ENCODE data around the gene PELI3. TPM values are rescaled to one million over a fixed set of nuclear protein-coding genes. Genes with fewer than 3 reads are reported as not detected.

Gene PELI3
- total RNA-seq, 1 donor from 2014 or later = 15.3 TPM

DNA sequence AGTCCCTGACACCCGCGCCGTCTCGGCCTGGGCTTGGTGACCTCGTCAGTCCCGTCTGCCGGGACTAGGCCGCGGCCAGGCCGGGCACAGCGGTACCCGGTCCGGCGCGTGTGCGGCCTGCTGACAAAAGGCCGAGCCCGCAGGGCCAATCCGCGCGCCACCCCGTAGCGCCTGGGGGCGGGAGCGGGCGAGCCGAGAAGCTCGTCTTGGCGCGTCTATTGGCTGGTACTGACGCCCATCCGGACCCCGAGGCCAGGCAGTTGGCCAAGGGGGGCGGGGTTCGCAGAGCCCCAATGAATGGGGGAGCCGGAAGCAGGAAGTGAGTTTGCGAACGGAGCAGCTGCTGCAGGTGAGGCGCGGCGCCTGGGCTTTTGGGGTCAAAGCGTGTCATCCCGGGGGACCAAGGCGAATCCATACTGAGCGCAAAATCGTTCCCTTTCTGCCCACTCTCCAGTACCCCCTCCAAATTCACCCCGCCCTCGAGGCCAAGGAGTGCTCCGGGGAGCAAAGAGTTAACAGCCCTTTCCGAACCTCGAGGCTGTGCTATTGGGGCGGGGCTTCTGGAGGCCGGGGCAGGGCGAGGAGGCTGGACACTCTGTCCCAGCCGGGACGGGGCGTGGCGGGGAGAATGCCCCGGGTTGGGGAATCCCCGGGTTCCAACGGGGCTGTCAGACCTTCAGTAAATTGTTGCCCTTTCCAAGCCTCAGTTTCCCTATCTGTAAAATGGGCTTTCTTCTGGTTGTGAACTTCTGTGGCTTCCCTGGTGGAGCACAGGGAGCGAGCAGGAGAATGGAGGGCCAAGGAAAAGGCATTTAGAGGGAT is 13.6 kb downstream of the PELI3 start, which contains the start of gene DPP3:
TSS of gene DPP3 (plus strand) at position 318 of the 822 bp plus-strand sequence. CDS start 1,767 bp downstream, outside the sequence.
- H3K36me3 Mint-ChIP-seq (ENCODE audit: low read depth) = peaks cover 4% of the 10 kb centered on the region
- no peaks in the 10 kb centered on the region for H3K27me3 Mint-ChIP-seq (ENCODE audit: insufficient read depth)
- H3K9me3 Mint-ChIP-seq = no peaks in the 10 kb centered on the region
- DNase-seq (ENCODE audit: low spot score) = peak; percentile 96
- peak within 1 kb of the TSS; percentile 89 for H3K4me3 Mint-ChIP-seq
- intact Hi-C loops (cut with micrococcal nuclease) = loop anchor here (1.0 to 2.0 kb wide), 8 partner anchors 14 to 478 kb away; partner anchors contain the start of genes ACTN3, BBS1, PC and PELI3
- H3K27ac Mint-ChIP-seq = peak within 1 kb of the TSS; percentile 82
- H3K4me1 Mint-ChIP-seq (ENCODE audit: low read depth) = peaks cover 44% of the 10 kb centered on the region

DNA sequence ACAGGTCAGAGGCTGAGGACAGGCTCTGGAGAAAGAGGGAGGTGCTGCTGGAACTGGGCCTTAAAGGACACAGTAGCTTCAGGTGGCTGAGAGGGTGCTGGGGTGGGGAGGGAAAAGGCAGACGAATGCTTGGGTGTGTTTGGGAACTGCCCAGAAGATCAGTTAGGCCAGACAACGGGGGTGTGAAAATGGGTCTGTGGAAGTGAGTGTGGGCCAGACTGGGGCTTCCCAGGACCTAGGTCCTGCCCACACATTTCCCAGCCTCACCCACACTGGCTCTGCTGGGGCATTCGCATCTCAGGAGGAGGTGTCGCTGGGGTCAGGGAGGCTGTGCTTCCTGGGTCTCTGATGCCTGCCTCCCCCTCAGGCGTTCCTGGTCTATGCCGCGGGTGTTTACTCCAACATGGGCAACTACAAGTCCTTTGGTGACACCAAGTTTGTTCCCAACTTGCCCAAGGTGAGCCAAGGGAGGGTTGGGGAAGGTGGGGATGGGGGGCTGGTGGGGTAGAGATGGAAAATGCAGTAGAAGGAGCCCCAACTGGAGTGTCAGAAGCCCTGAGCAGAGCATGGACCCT is 18.2 kb downstream of the PELI3 start:
- no peak overlapping the region for H3K4me3 Mint-ChIP-seq
- no peaks in the 10 kb centered on the region for H3K9me3 Mint-ChIP-seq
- no peaks in the 10 kb centered on the region for H3K27me3 Mint-ChIP-seq (ENCODE audit: insufficient read depth)
- H3K36me3 Mint-ChIP-seq (ENCODE audit: low read depth) = peaks cover 14% of the 10 kb centered on the region
- DNase-seq (ENCODE audit: low spot score) = no peak
- H3K4me1 Mint-ChIP-seq (ENCODE audit: low read depth) = peaks cover 18% of the 10 kb centered on the region
- no peak overlapping the region for H3K27ac Mint-ChIP-seq
- intact Hi-C loops (cut with micrococcal nuclease) = no loop called here

DNA sequence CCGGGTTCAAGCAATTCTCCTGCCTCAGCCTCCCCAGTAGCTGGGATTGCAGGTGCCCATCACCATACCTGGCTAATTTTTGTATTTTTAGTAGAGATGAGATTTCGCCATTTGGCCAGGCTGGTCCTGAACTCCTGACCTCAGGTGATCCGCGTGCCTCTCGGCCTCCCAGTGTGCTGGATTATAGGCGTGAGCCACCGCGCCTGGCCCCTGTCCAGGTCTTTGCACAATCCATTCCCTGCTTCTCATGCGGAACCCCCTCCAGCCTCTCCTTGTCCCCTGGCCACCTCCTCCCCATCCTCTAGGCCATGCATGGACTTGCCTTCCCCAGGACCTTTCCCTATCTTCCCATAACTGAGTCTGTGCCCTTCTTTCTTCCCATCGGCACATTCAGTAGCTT is 22.3 kb downstream of the PELI3 start:
- intact Hi-C loops (cut with micrococcal nuclease) = no loop called here
- H3K4me3 Mint-ChIP-seq = no peak overlapping the region
- H3K9me3 Mint-ChIP-seq = no peaks in the 10 kb centered on the region
- H3K4me1 Mint-ChIP-seq (ENCODE audit: low read depth) = peaks cover 5% of the 10 kb centered on the region
- no peaks in the 10 kb centered on the region for H3K27me3 Mint-ChIP-seq (ENCODE audit: insufficient read depth)
- H3K27ac Mint-ChIP-seq = no peak overlapping the region
- peaks cover 19% of the 10 kb centered on the region for H3K36me3 Mint-ChIP-seq (ENCODE audit: low read depth)
- no peak for DNase-seq (ENCODE audit: low spot score)

DNA sequence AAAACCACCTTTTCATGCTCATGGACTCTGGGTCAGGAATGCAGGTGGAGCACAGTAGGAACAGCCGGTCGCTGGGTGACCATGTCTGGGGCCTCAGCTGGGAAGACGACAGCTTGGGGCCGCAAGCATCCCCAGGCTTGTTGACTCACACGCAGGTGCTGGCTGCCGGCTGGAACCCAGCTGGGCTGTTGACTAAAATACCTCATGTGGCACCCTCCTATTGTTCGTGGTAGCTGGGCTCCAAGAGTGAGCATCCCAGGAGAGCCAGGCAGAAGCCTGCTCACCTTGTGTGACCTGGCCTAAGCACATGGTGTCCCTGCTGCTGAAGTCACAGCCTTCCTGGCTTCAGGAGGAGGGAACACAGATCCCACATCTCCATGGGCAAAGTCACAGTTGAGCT is 22.9 kb downstream of the PELI3 start:
- Mint-ChIP-seq H3K4me1 (ENCODE audit: low read depth) (peaks cover 4% of the 10 kb centered on the region), H3K36me3 (ENCODE audit: low read depth) (peaks cover 21% of the 10 kb centered on the region), H3K4me3 (no peak overlapping the region), H3K27ac (no peak overlapping the region), H3K9me3 (no peaks in the 10 kb centered on the region), H3K27me3 (ENCODE audit: insufficient read depth) (no peaks in the 10 kb centered on the region)
- intact Hi-C loops (cut with micrococcal nuclease) = no loop called here
- DNase-seq (ENCODE audit: low spot score) = no peak

DNA sequence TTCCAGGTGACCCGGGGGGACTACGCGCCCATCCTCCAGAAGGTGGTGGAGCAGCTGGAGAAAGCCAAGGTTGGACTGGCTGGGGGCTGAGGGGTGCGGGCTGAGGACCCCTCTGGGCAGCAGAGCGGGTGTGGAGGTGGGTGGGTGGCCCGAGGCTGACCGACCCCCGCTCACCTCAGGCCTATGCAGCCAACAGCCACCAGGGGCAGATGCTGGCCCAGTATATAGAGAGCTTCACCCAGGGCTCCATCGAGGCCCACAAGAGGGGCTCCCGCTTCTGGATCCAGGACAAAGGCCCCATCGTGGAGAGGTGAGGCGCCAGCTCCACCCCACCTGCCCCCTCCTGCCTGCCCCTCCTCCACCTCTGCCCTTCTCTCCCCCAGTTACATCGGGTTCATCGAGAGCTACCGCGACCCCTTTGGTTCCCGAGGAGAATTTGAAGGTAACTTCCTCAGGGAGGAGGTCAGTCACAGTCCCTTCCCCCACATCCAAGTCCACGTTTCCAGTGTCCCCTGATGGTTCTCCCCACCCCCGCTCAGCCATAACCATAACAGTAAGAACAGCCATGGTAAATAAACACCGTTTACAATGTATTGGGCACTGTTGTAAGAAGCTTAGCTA is 24.7 kb downstream of the PELI3 start:
- no peaks in the 10 kb centered on the region for H3K9me3 Mint-ChIP-seq
- peaks cover 22% of the 10 kb centered on the region for H3K36me3 Mint-ChIP-seq (ENCODE audit: low read depth)
- no peak for DNase-seq (ENCODE audit: low spot score)
- intact Hi-C loops (cut with micrococcal nuclease) = no loop called here
- no peak overlapping the region for H3K27ac Mint-ChIP-seq
- H3K4me1 Mint-ChIP-seq (ENCODE audit: low read depth) = no peaks in the 10 kb centered on the region
- H3K27me3 Mint-ChIP-seq (ENCODE audit: insufficient read depth) = no peaks in the 10 kb centered on the region
- no peak overlapping the region for H3K4me3 Mint-ChIP-seq

DNA sequence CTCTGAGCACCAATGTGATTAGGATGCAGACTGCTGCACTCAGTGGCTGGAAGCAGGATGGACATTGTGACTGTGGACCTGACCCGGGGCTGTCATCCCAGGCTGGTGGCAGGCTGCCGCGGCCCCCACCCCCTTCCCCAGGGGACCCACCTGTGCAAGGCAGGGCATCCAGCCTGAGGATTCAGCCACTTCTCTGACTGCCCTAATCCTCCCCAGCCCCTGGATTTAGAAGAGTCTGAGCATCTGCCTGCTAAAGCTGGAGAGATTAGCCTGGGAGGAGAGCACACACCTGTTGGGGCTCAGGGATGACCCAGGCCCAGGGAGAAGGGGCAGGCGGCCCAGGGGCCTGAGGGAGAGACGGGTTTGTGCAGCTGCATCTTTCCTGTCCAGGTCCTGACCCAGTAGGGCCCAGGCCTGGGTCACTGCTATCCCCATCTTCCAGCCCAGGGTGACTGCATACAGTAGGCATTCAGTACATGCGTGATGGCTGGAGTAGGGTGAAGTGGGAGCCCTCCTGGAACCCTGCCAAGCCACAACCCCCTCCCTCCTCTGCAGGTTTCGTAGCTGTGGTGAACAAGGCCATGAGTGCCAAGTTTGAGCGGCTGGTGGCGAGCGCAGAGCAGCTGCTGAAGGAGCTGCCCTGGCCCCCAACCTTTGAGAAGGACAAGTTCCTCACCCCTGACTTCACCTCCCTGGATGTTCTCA is 25.6 kb downstream of the PELI3 start:
- H3K36me3 Mint-ChIP-seq (ENCODE audit: low read depth) = peaks cover 24% of the 10 kb centered on the region
- no peaks in the 10 kb centered on the region for H3K9me3 Mint-ChIP-seq
- no peaks in the 10 kb centered on the region for H3K27me3 Mint-ChIP-seq (ENCODE audit: insufficient read depth)
- H3K4me1 Mint-ChIP-seq (ENCODE audit: low read depth) = no peaks in the 10 kb centered on the region
- intact Hi-C loops (cut with micrococcal nuclease) = no loop called here
- no peak overlapping the region for H3K4me3 Mint-ChIP-seq
- DNase-seq (ENCODE audit: low spot score) = no peak
- H3K27ac Mint-ChIP-seq = no peak overlapping the region

DNA sequence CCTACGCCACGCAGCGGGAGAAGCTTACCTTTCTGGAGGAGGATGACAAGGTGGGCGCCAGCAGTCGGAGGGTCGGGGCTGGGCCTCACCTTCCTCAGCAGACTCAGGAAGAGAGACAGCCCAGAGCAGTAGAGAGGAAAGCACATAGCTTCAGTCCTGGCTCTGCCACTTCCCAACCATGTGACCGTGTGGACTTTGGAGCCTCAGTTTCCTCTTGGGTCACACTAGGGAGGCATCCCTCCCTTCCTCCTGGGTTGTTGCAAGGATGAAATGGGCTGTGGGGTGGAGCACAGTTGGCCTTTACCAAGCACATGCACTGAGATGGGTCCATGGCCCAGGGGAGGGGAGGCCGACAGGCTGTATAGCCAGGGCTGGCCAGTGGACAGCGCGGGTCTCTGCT is 26.4 kb downstream of the PELI3 start:
- H3K9me3 Mint-ChIP-seq = no peaks in the 10 kb centered on the region
- no peak overlapping the region for H3K4me3 Mint-ChIP-seq
- H3K36me3 Mint-ChIP-seq (ENCODE audit: low read depth) = peaks cover 21% of the 10 kb centered on the region
- DNase-seq (ENCODE audit: low spot score) = no peak
- H3K4me1 Mint-ChIP-seq (ENCODE audit: low read depth) = no peaks in the 10 kb centered on the region
- no peak overlapping the region for H3K27ac Mint-ChIP-seq
- intact Hi-C loops (cut with micrococcal nuclease) = no loop called here
- no peaks in the 10 kb centered on the region for H3K27me3 Mint-ChIP-seq (ENCODE audit: insufficient read depth)

DNA sequence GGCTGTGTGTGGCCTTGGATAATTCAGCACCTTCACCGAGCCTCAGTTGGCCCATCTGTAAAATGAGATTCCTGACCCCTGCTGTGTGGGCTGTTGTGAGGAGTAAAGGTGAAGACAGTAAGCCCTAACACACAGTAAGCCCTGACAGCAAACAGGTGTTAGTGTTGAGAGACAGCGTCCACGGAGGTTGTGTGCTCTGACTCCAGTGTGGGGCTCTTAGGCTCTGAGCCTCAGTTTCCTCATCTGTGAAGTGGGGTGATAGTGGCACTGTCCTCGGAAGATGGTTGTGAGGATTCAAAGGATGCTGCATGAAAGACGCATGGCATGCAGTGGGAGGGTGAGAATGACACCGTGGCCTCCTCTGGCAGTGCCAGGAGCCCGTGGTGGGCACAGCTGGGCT is 27.8 kb downstream of the PELI3 start:
- intact Hi-C loops (cut with micrococcal nuclease) = no loop called here
- Mint-ChIP-seq H3K27me3 (ENCODE audit: insufficient read depth) (no peaks in the 10 kb centered on the region), H3K36me3 (ENCODE audit: low read depth) (peaks cover 21% of the 10 kb centered on the region), H3K27ac (no peak overlapping the region), H3K4me3 (no peak overlapping the region), H3K4me1 (ENCODE audit: low read depth) (no peaks in the 10 kb centered on the region), H3K9me3 (no peaks in the 10 kb centered on the region)
- DNase-seq (ENCODE audit: low spot score) = no peak

DNA sequence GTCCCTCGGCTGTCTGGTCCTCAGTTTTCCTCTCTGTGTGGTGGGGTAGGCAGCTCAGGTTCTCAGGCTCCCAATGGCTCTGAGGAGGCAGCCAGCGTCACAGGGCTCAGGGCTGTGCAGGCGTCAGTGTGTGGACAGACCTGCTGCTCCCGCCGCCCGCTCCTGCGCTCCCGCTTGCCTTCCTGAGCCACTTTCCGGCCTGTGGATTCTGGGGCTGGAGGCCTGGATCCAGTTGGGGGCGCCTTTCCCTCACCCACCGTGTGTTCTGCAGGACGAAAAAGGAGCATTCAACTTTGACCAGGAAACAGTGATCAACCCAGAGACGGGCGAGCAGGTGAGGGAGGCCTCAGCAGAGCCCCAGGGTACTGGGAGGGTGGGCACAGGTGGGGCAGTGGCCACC is 28.2 kb downstream of the PELI3 start:
- intact Hi-C loops (cut with micrococcal nuclease) = no loop called here
- H3K27me3 Mint-ChIP-seq (ENCODE audit: insufficient read depth) = no peaks in the 10 kb centered on the region
- DNase-seq (ENCODE audit: low spot score) = no peak
- H3K36me3 Mint-ChIP-seq (ENCODE audit: low read depth) = peaks cover 22% of the 10 kb centered on the region
- no peak overlapping the region for H3K4me3 Mint-ChIP-seq
- no peaks in the 10 kb centered on the region for H3K4me1 Mint-ChIP-seq (ENCODE audit: low read depth)
- H3K9me3 Mint-ChIP-seq = no peaks in the 10 kb centered on the region
- H3K27ac Mint-ChIP-seq = no peak overlapping the region

DNA sequence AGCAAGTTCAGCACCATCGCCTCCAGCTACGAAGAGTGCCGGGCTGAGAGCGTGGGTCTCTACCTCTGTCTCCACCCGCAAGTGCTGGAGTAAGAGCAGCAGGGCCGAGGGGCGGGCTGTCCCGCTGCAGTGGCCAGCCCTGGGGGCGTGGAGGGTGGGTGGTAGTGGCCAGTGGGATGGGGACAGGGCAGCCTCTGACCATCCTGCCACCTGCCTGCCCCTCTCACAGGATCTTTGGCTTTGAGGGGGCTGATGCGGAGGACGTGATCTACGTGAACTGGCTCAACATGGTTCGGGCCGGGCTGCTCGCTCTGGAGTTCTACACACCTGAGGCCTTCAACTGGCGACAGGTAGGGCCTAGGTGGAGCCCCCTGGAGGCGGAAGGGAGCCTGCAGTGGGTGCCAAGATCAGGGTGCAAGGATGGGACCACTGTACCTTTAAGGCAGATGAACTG is 28.7 kb downstream of the PELI3 start:
- H3K27ac Mint-ChIP-seq = no peak overlapping the region
- H3K4me1 Mint-ChIP-seq (ENCODE audit: low read depth) = no peaks in the 10 kb centered on the region
- H3K4me3 Mint-ChIP-seq = no peak overlapping the region
- no peak for DNase-seq (ENCODE audit: low spot score)
- peaks cover 21% of the 10 kb centered on the region for H3K36me3 Mint-ChIP-seq (ENCODE audit: low read depth)
- H3K9me3 Mint-ChIP-seq = no peaks in the 10 kb centered on the region
- intact Hi-C loops (cut with micrococcal nuclease) = no loop called here
- H3K27me3 Mint-ChIP-seq (ENCODE audit: insufficient read depth) = no peaks in the 10 kb centered on the region

DNA sequence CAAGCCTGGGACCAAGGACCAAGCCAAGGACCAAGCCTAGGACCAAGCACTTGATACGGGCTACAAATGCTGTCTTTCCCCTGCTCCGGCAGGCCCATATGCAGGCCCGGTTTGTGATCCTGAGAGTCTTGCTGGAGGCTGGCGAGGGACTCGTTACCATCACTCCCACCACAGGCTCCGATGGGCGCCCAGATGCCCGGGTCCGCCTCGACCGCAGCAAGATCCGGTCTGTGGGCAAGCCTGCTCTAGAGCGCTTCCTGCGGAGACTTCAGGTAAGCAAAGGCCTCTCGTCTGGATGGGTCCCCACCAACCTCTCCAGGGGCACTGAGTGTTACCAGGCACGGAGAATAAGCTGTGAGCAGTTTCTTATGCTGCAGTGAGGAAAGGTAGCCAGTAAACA is 30.5 kb downstream of the PELI3 start:
- no peaks in the 10 kb centered on the region for H3K27me3 Mint-ChIP-seq (ENCODE audit: insufficient read depth)
- H3K4me3 Mint-ChIP-seq = no peak overlapping the region
- no peaks in the 10 kb centered on the region for H3K4me1 Mint-ChIP-seq (ENCODE audit: low read depth)
- no peaks in the 10 kb centered on the region for H3K9me3 Mint-ChIP-seq
- peaks cover 27% of the 10 kb centered on the region for H3K36me3 Mint-ChIP-seq (ENCODE audit: low read depth)
- no peak for DNase-seq (ENCODE audit: low spot score)
- intact Hi-C loops (cut with micrococcal nuclease) = no loop called here
- H3K27ac Mint-ChIP-seq = no peak overlapping the region

DNA sequence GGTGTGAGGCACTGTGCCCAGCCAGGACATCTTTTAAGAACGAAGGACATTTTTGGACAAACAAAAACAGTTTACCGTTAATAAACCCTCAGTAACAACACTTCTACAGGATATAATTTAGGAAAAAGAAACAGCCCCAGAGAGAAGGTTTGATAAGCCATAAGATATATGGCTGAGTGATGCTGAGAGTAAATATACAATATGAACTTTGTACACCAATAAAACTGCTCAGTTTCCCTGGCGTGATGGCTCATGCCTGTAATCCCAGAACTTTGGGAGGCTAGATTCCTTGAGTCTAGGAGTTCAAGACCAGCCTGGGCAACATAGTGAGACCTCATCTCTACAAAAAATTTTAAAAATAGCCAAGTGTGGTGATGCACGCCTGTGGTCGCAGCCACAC is 31.8 kb downstream of the PELI3 start:
- DNase-seq (ENCODE audit: low spot score) = no peak
- intact Hi-C loops (cut with micrococcal nuclease) = no loop called here
- peaks cover 22% of the 10 kb centered on the region for H3K36me3 Mint-ChIP-seq (ENCODE audit: low read depth)

More for the DNA sequence above, 31.8 kb downstream of the PELI3 start:
- H3K9me3 Mint-ChIP-seq = no peaks in the 10 kb centered on the region
- no peak overlapping the region for H3K27ac Mint-ChIP-seq
- no peaks in the 10 kb centered on the region for H3K27me3 Mint-ChIP-seq (ENCODE audit: insufficient read depth)
- H3K4me1 Mint-ChIP-seq (ENCODE audit: low read depth) = no peaks in the 10 kb centered on the region
- H3K4me3 Mint-ChIP-seq = no peak overlapping the region
